ENCODE measurements around the gene GNB1.

DNA sequence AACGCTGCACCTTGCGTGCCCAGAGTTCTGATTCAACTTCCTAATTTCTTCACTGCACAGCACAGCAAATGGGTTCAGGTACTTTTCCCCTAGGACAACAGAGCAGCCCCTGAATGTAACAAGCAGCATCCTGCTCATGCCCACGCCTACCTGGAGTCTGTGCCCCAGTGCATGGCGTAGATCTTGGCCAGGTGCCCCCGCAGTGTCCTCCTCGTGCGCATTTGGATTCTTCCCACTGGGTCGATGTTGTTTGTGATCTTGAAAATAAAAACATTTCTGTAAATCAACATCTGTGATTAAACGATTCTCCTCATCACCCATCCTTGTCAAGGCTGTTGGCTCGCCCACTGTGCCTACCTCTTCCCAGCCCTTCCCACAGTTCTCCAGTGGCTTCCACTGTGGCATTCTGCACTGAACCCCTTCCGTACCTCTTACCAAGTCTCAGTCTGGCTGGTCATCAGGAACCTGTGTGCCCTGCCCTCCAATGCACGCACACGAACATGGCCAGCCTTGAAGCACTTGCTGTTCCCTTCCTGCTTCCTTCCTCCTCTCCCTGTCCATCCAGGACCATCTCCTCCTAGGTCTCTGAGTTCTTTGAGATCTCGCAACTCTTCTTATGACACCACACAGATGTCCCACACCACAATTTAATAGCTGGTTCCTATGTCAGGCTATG is 75.1 kb downstream of the GNB1 start:
- TF ChIP-seq, protein P1, sequence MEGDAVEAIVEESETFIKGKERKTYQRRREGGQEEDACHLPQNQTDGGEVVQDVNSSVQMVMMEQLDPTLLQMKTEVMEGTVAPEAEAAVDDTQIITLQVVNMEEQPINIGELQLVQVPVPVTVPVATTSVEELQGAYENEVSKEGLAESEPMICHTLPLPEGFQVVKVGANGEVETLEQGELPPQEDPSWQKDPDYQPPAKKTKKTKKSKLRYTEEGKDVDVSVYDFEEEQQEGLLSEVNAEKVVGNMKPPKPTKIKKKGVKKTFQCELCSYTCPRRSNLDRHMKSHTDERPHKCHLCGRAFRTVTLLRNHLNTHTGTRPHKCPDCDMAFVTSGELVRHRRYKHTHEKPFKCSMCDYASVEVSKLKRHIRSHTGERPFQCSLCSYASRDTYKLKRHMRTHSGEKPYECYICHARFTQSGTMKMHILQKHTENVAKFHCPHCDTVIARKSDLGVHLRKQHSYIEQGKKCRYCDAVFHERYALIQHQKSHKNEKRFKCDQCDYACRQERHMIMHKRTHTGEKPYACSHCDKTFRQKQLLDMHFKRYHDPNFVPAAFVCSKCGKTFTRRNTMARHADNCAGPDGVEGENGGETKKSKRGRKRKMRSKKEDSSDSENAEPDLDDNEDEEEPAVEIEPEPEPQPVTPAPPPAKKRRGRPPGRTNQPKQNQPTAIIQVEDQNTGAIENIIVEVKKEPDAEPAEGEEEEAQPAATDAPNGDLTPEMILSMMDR (IDR thresholded peaks at IDR 0.05) = no peak
- no peak for TF ChIP-seq EP300 (IDR thresholded peaks at IDR 0.05)

Measured in sigmoid colon (tissue), 4 donors.